GM18502 (cell line): ENCODE results near the gene MAP3K21.

Experiments
- ATAC-seq: cut with Tn5 transposase; IDR thresholded peaks from one replicate; pipeline ENCODE4 v1.9.1; 2021; ENCODE audit warnings: mild to moderate bottlenecking; ENCODE audit not compliant: unreplicated experiment, poor library complexity

Gene MAP3K21

GRCh38 chr1:233427907-233428306 is 100.4 kb downstream of the MAP3K21 start:
- ATAC-seq, result no peak

GRCh38 chr1:233431753-233432403 is 104.4 kb downstream of the MAP3K21 start:
- no peak for ATAC-seq

GRCh38 chr1:233432916-233433315 is 105.4 kb downstream of the MAP3K21 start:
- no peak for ATAC-seq

GRCh38 chr1:233433436-233434210 is 106.1 kb downstream of the MAP3K21 start:
- no peak for ATAC-seq
